HT1080 (cell line): ENCODE measurements around the gene MAP1LC3A. TPM values are rescaled to one million over a fixed set of nuclear protein-coding genes. Genes with fewer than 3 reads are reported as not detected.

Experiments used
- small RNA-seq: library from RNA; depleted of rRNA; stranded (forward); fragments of <200 nt; gene quantifications from one replicate; pipeline ENCODE3, GENCODE V24; 2014
- total RNA-seq: library from RNA; depleted of rRNA; stranded (reverse); fragments of >200 nt; shearing (Covaris generic); gene quantifications from 2 replicates; pipeline ENCODE4 v1.2.3, GENCODE V29; 2014; rRNA removed

The MAP1LC3A gene
- total RNA-seq, 1 experiment from 2014 or later = not detected

Small RNA genes lying within 50 kb of the gene (small RNA-seq; reads per million reads assigned to genes)
- not detected for gene RF00019

Other genes with a start within 250 kb of the MAP1LC3A start
- gene ITCH, start 195.4 kb upstream of the MAP1LC3A start, total RNA-seq = 25.4 and 32.5 TPM in 2 replicates
- 133 and 186 TPM in 2 replicates for gene DYNLRB1, start 42.3 kb upstream of the MAP1LC3A start, total RNA-seq
- gene PIGU, start 118.4 kb downstream of the MAP1LC3A start, total RNA-seq = 18.1 and 20.8 TPM in 2 replicates
- 2.8 and 3.1 TPM in 2 replicates for gene TP53INP2, start 145.6 kb downstream of the MAP1LC3A start, total RNA-seq